ENCODE measurements around the gene MEGF6. TPM values are rescaled to one million over a fixed set of nuclear protein-coding genes. Genes with fewer than 3 reads are reported as not detected.

MEGF6 gene
- total RNA-seq, 1 experiment from 2014 or later: 65.3 TPM

DNA sequence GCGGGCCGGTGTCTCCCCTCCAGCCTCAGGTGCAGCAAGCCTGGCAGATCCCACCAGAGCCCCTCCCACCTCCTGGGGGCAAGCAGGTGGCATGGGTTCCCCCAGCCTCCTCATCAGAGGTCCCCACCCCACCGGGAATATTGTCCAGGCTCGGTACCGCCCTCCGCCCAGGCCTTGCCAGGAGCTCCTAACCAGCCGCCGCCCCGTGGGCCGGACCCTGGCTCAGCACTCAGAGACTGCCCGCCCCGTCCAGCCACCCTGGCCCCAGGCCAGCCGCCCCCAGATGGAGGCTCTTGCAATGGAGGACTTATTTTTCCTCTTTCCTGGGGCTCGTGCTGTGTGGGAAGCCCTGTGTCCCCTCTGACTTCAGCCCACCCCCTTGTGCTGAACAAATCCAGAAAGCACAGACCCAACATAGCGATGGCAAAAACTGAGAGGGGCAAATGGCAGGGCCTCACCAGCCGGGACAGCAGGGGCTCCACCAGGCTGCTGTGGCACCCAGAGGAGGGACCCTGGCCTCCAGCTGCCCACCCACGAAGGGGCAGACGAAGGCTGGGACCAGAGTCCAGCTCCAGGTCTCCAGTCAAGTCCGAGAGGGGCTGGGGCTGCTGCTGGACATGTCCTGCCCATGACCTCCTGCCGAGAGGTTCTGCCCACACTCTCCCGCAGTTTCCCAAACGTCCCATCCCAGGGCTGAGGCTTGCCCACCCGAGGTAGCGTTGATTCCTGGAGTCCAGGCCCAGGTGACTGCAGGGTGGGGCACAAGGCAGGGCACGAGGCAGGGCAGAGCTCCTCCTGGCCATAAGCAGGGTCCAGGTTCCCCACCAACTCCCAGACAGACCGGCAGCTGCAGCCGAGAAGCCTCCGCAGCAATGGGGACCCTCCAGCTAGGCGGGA lies 7.5 kb downstream of the MEGF6 start:
- H3F3A ChIP-seq (ENCODE audit: insufficient read depth, low read depth): no peaks in the 10 kb centered on the region
- H2AFZ ChIP-seq: no peak overlapping the region
- H3K4me1 ChIP-seq (replicated peaks; ENCODE audit: insufficient read depth): peaks cover 14% of the 10 kb centered on the region
- CTCF ChIA-PET: no interaction called here
- no peak overlapping the region for H3K4me2 ChIP-seq
- H3K4me3 ChIP-seq: no peak overlapping the region
- H3K27ac ChIP-seq: peak overlapping the region; percentile 45; the same call in 1 of the 2 replicates
- H3K9me3 ChIP-seq (ENCODE audit: insufficient read depth, low read depth): no peaks in the 10 kb centered on the region
- no peaks in the 10 kb centered on the region for H3K36me3 ChIP-seq (ENCODE audit: low read depth)
- TF ChIP-seq EZH2 (IDR thresholded peaks at IDR 0.05; ENCODE audit: low read depth): no peak
- TF ChIP-seq, protein P1, sequence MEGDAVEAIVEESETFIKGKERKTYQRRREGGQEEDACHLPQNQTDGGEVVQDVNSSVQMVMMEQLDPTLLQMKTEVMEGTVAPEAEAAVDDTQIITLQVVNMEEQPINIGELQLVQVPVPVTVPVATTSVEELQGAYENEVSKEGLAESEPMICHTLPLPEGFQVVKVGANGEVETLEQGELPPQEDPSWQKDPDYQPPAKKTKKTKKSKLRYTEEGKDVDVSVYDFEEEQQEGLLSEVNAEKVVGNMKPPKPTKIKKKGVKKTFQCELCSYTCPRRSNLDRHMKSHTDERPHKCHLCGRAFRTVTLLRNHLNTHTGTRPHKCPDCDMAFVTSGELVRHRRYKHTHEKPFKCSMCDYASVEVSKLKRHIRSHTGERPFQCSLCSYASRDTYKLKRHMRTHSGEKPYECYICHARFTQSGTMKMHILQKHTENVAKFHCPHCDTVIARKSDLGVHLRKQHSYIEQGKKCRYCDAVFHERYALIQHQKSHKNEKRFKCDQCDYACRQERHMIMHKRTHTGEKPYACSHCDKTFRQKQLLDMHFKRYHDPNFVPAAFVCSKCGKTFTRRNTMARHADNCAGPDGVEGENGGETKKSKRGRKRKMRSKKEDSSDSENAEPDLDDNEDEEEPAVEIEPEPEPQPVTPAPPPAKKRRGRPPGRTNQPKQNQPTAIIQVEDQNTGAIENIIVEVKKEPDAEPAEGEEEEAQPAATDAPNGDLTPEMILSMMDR (conservative IDR thresholded peaks at IDR 0.05): no peak
- BruUV-seq (replicated peaks): no TSS peak
- H3K79me2 ChIP-seq (ENCODE audit: low read depth): peaks cover 9% of the 10 kb centered on the region
- no peak for DNase-seq
- no peaks in the 10 kb centered on the region for H3K27me3 ChIP-seq (ENCODE audit: insufficient read depth, low read depth)
- POLR2A ChIA-PET (ENCODE audit: unreplicated experiment): no interaction called here
- H3K9me2 ChIP-seq (ENCODE audit: insufficient read depth): no peaks in the 10 kb centered on the region
- intact Hi-C loops (cut with micrococcal nuclease; ENCODE audit: unreplicated experiment): no loop called here
- H4K20me1 ChIP-seq (ENCODE audit: insufficient read depth): no peaks in the 10 kb centered on the region

DNA sequence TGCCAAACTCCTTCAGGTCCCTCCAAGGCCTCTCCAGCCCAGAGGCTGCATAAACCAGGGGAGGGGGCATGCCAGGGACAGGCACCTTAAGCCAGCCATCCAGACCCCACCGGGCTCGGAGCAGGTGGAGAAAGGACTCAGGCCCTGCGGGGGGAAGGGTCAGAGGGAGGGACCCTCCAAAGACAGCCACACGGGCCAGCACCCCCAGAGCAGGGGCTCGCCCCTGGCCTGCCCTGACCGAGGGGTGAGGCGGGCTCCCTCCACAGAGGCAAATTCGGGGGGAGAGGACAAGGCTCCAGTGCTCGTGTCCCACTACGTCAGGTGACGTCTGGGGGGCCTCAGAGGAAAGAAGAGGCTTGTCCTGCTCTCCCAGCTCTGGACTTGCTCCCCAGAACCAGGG lies 8.2 kb downstream of the MEGF6 start:
- Histone ChIP-seq H2AFZ (no peak overlapping the region), H3K79me2 (ENCODE audit: low read depth) (peaks cover 7% of the 10 kb centered on the region; the same call in 1 of the 2 replicates), H3K4me3 (no peak overlapping the region), H4K20me1 (ENCODE audit: insufficient read depth) (no peaks in the 10 kb centered on the region), H3K4me2 (no peak overlapping the region), H3K27ac (no peak overlapping the region), H3K9me3 (ENCODE audit: insufficient read depth, low read depth) (no peaks in the 10 kb centered on the region), H3K27me3 (ENCODE audit: insufficient read depth, low read depth) (no peaks in the 10 kb centered on the region), H3K36me3 (ENCODE audit: low read depth) (no peaks in the 10 kb centered on the region), H3K9me2 (ENCODE audit: insufficient read depth) (no peaks in the 10 kb centered on the region), H3F3A (ENCODE audit: insufficient read depth, low read depth) (no peaks in the 10 kb centered on the region), H3K4me1 (replicated peaks; ENCODE audit: insufficient read depth) (peaks cover 14% of the 10 kb centered on the region)
- no TSS peak for BruUV-seq (replicated peaks)
- no peak for DNase-seq
- TF ChIP-seq EZH2 (IDR thresholded peaks at IDR 0.05; ENCODE audit: low read depth): no peak
- TF ChIP-seq, protein P1 (conservative IDR thresholded peaks at IDR 0.05): no peak
- intact Hi-C loops (cut with micrococcal nuclease; ENCODE audit: unreplicated experiment): no loop called here
- POLR2A ChIA-PET (ENCODE audit: unreplicated experiment): no interaction called here
- CTCF ChIA-PET: no interaction called here

DNA sequence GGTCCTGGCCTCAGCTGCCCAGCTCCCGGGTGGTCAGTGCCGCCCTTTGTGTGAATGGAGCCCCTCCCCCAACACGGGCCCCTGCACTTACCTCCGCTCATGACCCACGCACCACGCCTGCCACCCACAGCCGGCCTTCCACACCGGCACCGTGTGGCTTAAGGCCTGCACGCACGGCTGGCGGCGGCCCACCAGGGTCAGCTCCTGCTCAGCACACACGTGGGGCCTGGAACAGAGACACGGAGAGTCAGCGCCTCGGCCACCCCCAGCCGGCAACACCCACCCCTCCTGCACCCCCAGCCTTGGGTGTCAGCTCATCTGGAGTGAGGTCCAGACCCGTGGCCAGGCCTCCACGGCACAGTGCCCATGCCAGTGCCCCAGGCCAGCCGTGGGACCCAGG lies 8.9 kb downstream of the MEGF6 start:
- POLR2A ChIA-PET (ENCODE audit: unreplicated experiment): no interaction called here
- Histone ChIP-seq H3K27ac (no peak overlapping the region), H3K4me2 (no peak overlapping the region), H3F3A (ENCODE audit: insufficient read depth, low read depth) (no peaks in the 10 kb centered on the region), H3K4me3 (no peak overlapping the region), H3K79me2 (ENCODE audit: low read depth) (peaks cover 7% of the 10 kb centered on the region; the same call in 1 of the 2 replicates), H3K36me3 (ENCODE audit: low read depth) (no peaks in the 10 kb centered on the region), H3K9me2 (ENCODE audit: insufficient read depth) (no peaks in the 10 kb centered on the region), H2AFZ (no peak overlapping the region), H3K4me1 (replicated peaks; ENCODE audit: insufficient read depth) (peaks cover 14% of the 10 kb centered on the region), H3K9me3 (ENCODE audit: insufficient read depth, low read depth) (no peaks in the 10 kb centered on the region), H3K27me3 (ENCODE audit: insufficient read depth, low read depth) (no peaks in the 10 kb centered on the region), H4K20me1 (ENCODE audit: insufficient read depth) (0 out of 2 replicates have a peak, but pooled peaks cover 5% of the 10 kb centered on the region)
- BruUV-seq (replicated peaks): no TSS peak
- intact Hi-C loops (cut with micrococcal nuclease; ENCODE audit: unreplicated experiment): no loop called here
- CTCF ChIA-PET: no interaction called here
- no peak for DNase-seq
- TF ChIP-seq EZH2 (IDR thresholded peaks at IDR 0.05; ENCODE audit: low read depth): no peak
- TF ChIP-seq, protein P1 (conservative IDR thresholded peaks at IDR 0.05): no peak

Measured in PC-9 (cell line).